PC-9 (cell line): ENCODE data around the gene AFF2. TPM values are rescaled to one million over a fixed set of nuclear protein-coding genes. Genes with fewer than 3 reads are reported as not detected.

Experiments used
- BruUV-seq: library from RNA; stranded (reverse); fragments of 400-500 nt; replicated peaks from 2 replicates; lab custom pipeline; 2021; lab: Mats Ljungman, UMichigan
- CTCF ChIA-PET: fragments of 300-600 bp; sonication (Branson Sonifier 250); formaldehyde crosslinking; loops from one replicate; lab custom pipeline; 2022; ENCODE audit warnings: antibody characterized with exemption; lab: Charles Lee
- POLR2A ChIA-PET: fragments of 300-600 bp; sonication (Branson Sonifier 250); formaldehyde crosslinking; loops from one replicate; lab custom pipeline; 2022; ENCODE audit warnings: antibody characterized with exemption; ENCODE audit not compliant: unreplicated experiment; lab: Charles Lee
- DNase-seq, 2 experiments: peaks; one replicate each; pipeline versions ENCODE4 v3.0.0 to v3.0.0-alpha.2; 2015 to 2022; ENCODE audit warnings: mixed read lengths in 1 of 2
- H2AFZ ChIP-seq: fragments of 200-600 bp; sonication (generic); 2 replicates; pipeline ENCODE4 v1.8.1; 2017; ENCODE audit warnings: antibody characterized with exemption
- H3F3A ChIP-seq: fragments of 200-600 bp; sonication (generic); 2 replicates; pipeline ENCODE4 v1.8.1; 2017; ENCODE audit warnings: antibody characterized with exemption, mild to moderate bottlenecking, low read depth; ENCODE audit not compliant: insufficient read depth
- H3K27ac ChIP-seq: fragments of 200-600 bp; sonication (generic); 2 replicates; pipeline ENCODE4 v1.6.1; 2016; ENCODE audit warnings: mixed run types
- H3K27me3 ChIP-seq: fragments of 200-600 bp; sonication (generic); 2 replicates; pipeline ENCODE4 v1.6.1; 2016; ENCODE audit warnings: low read depth, mixed run types; ENCODE audit not compliant: insufficient read depth
- H3K36me3 ChIP-seq: fragments of 200-600 bp; sonication (generic); 2 replicates; pipeline ENCODE4 v1.6.1; 2016; ENCODE audit warnings: low read depth, mixed run types
- H3K4me1 ChIP-seq: fragments of 200-600 bp; sonication (generic); replicated peaks from 2 replicates; pipeline ENCODE4 v1.6.1; 2016; ENCODE audit warnings: mixed run types; ENCODE audit not compliant: insufficient read depth
- H3K4me2 ChIP-seq: fragments of 200-600 bp; sonication (generic); 2 replicates; pipeline ENCODE4 v1.6.1; 2017; ENCODE audit warnings: mixed run types
- H3K4me3 ChIP-seq: fragments of 200-600 bp; sonication (generic); 2 replicates; pipeline ENCODE4 v1.6.1; 2016; ENCODE audit warnings: mixed run types
- H3K79me2 ChIP-seq: fragments of 200-600 bp; sonication (generic); 2 replicates; pipeline ENCODE4 v1.6.1; 2017; ENCODE audit warnings: low read depth, mixed run types
- H3K9me2 ChIP-seq: fragments of 200-600 bp; sonication (generic); 2 replicates; pipeline ENCODE4 v1.8.1; 2017; ENCODE audit warnings: mild to moderate bottlenecking; ENCODE audit not compliant: insufficient read depth
- H3K9me3 ChIP-seq: fragments of 200-600 bp; sonication (generic); 2 replicates; pipeline ENCODE4 v1.8.1; 2016; ENCODE audit warnings: low read depth; ENCODE audit not compliant: insufficient read depth
- H4K20me1 ChIP-seq: fragments of 200-600 bp; sonication (generic); 2 replicates; pipeline ENCODE4 v1.8.1; 2017; ENCODE audit not compliant: insufficient read depth
- CTCF ChIP-seq: fragments of 200-600 bp; sonication (generic); conservative IDR thresholded peaks from 2 replicates; pipeline ENCODE4 v1.6.1; 2017; ENCODE audit warnings: mixed run types, antibody characterized with exemption, mild to moderate bottlenecking, moderate library complexity
- EZH2 ChIP-seq: fragments of 200-600 bp; sonication (generic); IDR thresholded peaks from 2 replicates; pipeline ENCODE4 v1.8.0; 2017; ENCODE audit warnings: antibody characterized with exemption, low read depth
- intact Hi-C: fragments of 100-400 bp; cut with micrococcal nuclease; formaldehyde crosslinking; loops from one replicate; pipeline ENCODE4 v1.10.0; 2022; ENCODE audit not compliant: unreplicated experiment
- total RNA-seq: library from RNA; stranded (reverse); gene quantifications from 2 replicates; pipeline ENCODE4 v1.2.3, GENCODE V29; 2021

Gene AFF2
- total RNA-seq, 1 experiment from 2014 or later = not detected

- no peaks in the 10 kb centered on the region for H3K79me2 ChIP-seq
- no peak for TF ChIP-seq EZH2
- no peak for TF ChIP-seq CTCF
Observed at GRCh38 chrX:148850631-148851030, 350.2 kb downstream of the AFF2 start.

GRCh38 chrX:148854306-148854705, 353.9 kb downstream of the AFF2 start:
- no peaks in the 10 kb centered on the region for H3K9me2 ChIP-seq
- H4K20me1 ChIP-seq = no peaks in the 10 kb centered on the region
- no peak overlapping the region for H2AFZ ChIP-seq
- no peak overlapping the region for H3K4me3 ChIP-seq
- H3K4me2 ChIP-seq = no peak overlapping the region
- H3F3A ChIP-seq = no peaks in the 10 kb centered on the region
- no peak overlapping the region for H3K27ac ChIP-seq
- DNase-seq = no peak
- no TSS peak for BruUV-seq
- TF ChIP-seq CTCF = no peak
- no peak for TF ChIP-seq EZH2
- CTCF ChIA-PET = no interaction called here
- H3K36me3 ChIP-seq = no peaks in the 10 kb centered on the region
- no peaks in the 10 kb centered on the region for H3K27me3 ChIP-seq
- H3K9me3 ChIP-seq = no peaks in the 10 kb centered on the region
- POLR2A ChIA-PET = no interaction called here
- no peaks in the 10 kb centered on the region for H3K79me2 ChIP-seq
- H3K4me1 ChIP-seq = no peaks in the 10 kb centered on the region
- intact Hi-C loops = no loop called here

More at GRCh38 chrX:148850631-148851030, 350.2 kb downstream of the AFF2 start:
- H4K20me1 ChIP-seq = no peaks in the 10 kb centered on the region
- H3K36me3 ChIP-seq = no peaks in the 10 kb centered on the region
- no peaks in the 10 kb centered on the region for H3K9me3 ChIP-seq
- no peak overlapping the region for H3K27ac ChIP-seq
- no peaks in the 10 kb centered on the region for H3K9me2 ChIP-seq
- intact Hi-C loops = no loop called here
- no TSS peak for BruUV-seq
- no peak overlapping the region for H3K4me2 ChIP-seq
- H3K27me3 ChIP-seq = no peaks in the 10 kb centered on the region
- no peak overlapping the region for H3K4me3 ChIP-seq
- no peak overlapping the region for H2AFZ ChIP-seq
- H3F3A ChIP-seq = no peaks in the 10 kb centered on the region
- no peak for DNase-seq
- ChIA-PET CTCF (no interaction called here), POLR2A (no interaction called here)
- H3K4me1 ChIP-seq = no peaks in the 10 kb centered on the region

- H3K9me3 ChIP-seq = no peaks in the 10 kb centered on the region
- intact Hi-C loops = no loop called here
- H4K20me1 ChIP-seq = no peaks in the 10 kb centered on the region
- no peak for DNase-seq
- TF ChIP-seq CTCF (no peak), EZH2 (no peak)
- no peaks in the 10 kb centered on the region for H3K36me3 ChIP-seq
- no peaks in the 10 kb centered on the region for H3F3A ChIP-seq
- no peaks in the 10 kb centered on the region for H3K9me2 ChIP-seq
- no peaks in the 10 kb centered on the region for H3K27me3 ChIP-seq
- ChIA-PET POLR2A (no interaction called here), CTCF (no interaction called here)
- no peak overlapping the region for H3K4me2 ChIP-seq
- H3K79me2 ChIP-seq = no peaks in the 10 kb centered on the region
- no peak overlapping the region for H3K4me3 ChIP-seq
- no peak overlapping the region for H3K27ac ChIP-seq
- H2AFZ ChIP-seq = no peak overlapping the region
- no peaks in the 10 kb centered on the region for H3K4me1 ChIP-seq
- BruUV-seq = no TSS peak
Observed at GRCh38 chrX:148856505-148856904, 356.1 kb downstream of the AFF2 start.
